Epithelial cell of proximal tubule (primary cell): Measurements from ENCODE around the gene TMA16. TPM values are rescaled to one million over a fixed set of nuclear protein-coding genes. Genes with fewer than 3 reads are reported as not detected.
A peak's percentile ranks its signal among the peaks of the same experiment; 100 is the strongest.

Experiments
- DNase-seq: peaks from one replicate; pipeline ENCODE4 v3.0.0-alpha.2; 2011; ENCODE audit warnings: low read depth
- H3K4me3 ChIP-seq: 2 replicates; pipeline ENCODE4 v1.5.1; 2011; ENCODE audit warnings: low read depth, mild to moderate bottlenecking, low read length
- total RNA-seq: library from RNA; depleted of rRNA; stranded (reverse); fragments of >200 nt; gene quantifications from 2 replicates; pipeline ENCODE4 v1.2.3, GENCODE V29; 2015
- TF ChIP-seq, protein P1 (sequence below): conservative IDR thresholded peaks from 2 replicates; pipeline ENCODE4 v1.5.1; 2012; ENCODE audit warnings: low read depth, mild to moderate bottlenecking, low read length

Gene TMA16
- total RNA-seq, 1 donor from 2014 or later = 48.8 TPM

GRCh38 chr4:163486321-163486720, 8.2 kb upstream of the TMA16 start:
- no peak for DNase-seq
- no peak overlapping the region for H3K4me3 ChIP-seq
- TF ChIP-seq, protein P1, sequence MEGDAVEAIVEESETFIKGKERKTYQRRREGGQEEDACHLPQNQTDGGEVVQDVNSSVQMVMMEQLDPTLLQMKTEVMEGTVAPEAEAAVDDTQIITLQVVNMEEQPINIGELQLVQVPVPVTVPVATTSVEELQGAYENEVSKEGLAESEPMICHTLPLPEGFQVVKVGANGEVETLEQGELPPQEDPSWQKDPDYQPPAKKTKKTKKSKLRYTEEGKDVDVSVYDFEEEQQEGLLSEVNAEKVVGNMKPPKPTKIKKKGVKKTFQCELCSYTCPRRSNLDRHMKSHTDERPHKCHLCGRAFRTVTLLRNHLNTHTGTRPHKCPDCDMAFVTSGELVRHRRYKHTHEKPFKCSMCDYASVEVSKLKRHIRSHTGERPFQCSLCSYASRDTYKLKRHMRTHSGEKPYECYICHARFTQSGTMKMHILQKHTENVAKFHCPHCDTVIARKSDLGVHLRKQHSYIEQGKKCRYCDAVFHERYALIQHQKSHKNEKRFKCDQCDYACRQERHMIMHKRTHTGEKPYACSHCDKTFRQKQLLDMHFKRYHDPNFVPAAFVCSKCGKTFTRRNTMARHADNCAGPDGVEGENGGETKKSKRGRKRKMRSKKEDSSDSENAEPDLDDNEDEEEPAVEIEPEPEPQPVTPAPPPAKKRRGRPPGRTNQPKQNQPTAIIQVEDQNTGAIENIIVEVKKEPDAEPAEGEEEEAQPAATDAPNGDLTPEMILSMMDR = no peak

DNA sequence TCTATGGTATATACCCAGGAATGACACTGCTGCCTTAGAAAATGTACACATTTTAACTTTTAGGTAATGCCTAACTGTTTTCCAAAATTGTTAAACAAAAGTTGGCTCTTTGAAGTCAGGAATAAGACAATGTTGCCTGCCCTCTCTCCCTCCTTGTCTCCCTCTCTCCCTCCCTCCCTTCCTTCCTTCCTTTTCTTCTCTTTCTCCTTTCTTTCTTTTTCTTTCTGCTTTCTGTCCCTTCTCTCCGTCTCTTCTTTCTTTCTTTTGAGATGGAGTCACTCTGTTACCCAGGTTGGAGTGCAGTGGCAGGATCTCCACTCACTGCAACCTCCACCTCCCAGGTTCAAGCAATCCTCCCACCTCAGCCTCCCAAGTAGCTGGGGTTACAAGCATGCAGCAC, 4.6 kb upstream of the TMA16 start:
- TF ChIP-seq, protein P1 = no peak
- DNase-seq = no peak
- no peak overlapping the region for H3K4me3 ChIP-seq

GRCh38 chr4:163492951-163493504, 1.5 kb upstream of the TMA16 start:
- TF ChIP-seq, protein P1 = no peak
- H3K4me3 ChIP-seq = no peak overlapping the region

GRCh38 chr4:163493643-163494359, 689 bp upstream of the TMA16 start:
- H3K4me3 ChIP-seq = peak overlapping the region; percentile 95
- no peak for DNase-seq
- TF ChIP-seq, protein P1 = no peak

More at GRCh38 chr4:163492951-163493504, 1.5 kb upstream of the TMA16 start:
- DNase-seq = no peak

- DNase-seq = no peak
- H3K4me3 ChIP-seq = peak overlapping the region; percentile 95
- TF ChIP-seq, protein P1 = no peak
Observed at GRCh38 chr4:163495900-163496299, 1.4 kb downstream of the TMA16 start.

GRCh38 chr4:163500586-163500985, 6.1 kb downstream of the TMA16 start:
- TF ChIP-seq, protein P1 = no peak
- no peak overlapping the region for H3K4me3 ChIP-seq
- DNase-seq = no peak

DNA sequence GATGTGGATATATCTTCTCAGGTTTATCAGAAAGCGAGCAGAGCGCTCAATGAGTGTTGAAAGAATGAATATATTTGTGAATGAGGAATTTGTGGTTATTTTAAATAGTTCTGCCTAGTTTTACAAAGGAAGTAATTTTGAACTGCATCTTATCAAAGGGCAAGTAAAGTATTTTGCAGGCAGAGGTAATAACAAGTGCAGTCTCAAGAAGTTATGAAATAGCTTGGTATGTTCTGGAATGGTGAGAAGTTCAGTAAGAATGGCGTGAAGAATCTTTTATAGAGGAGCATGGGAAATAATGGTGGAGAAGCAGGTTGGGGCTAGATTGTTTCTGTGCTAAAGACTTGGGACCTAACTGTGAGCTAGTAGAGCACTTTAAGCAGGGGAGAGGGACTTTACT, 10.9 kb downstream of the TMA16 start:
- no peak for DNase-seq
- no peak overlapping the region for H3K4me3 ChIP-seq
- TF ChIP-seq, protein P1 = no peak
